Measurements from ENCODE around the gene SLC22A23.

- TF ChIP-seq CTCF (IDR thresholded peaks at IDR 0.05) (no peak), EP300 (IDR thresholded peaks at IDR 0.05) (peak in 1 of 4 donors; percentile 59), POLR2AphosphoS5 (IDR thresholded peaks at IDR 0.05) (no peak)
These were observed 86.3 kb downstream of the SLC22A23 start for GRCh38 chr6:3370361-3371221.
